Hepatocyte (in vitro differentiated cells): ENCODE data around the gene SNX20. TPM values are rescaled to one million over a fixed set of nuclear protein-coding genes. Genes with fewer than 3 reads are reported as not detected.

Experiments used
- DNase-seq: peaks from one replicate; pipeline ENCODE4 v3.0.0-alpha.2; 2016; ENCODE audit warnings: low spot score
- H2AFZ ChIP-seq: fragments of 200-600 bp; sonication (generic); 2 replicates; pipeline ENCODE4 v1.6.0; 2016; ENCODE audit warnings: antibody characterized with exemption, mild to moderate bottlenecking
- H3K27ac ChIP-seq: fragments of 200-600 bp; sonication (generic); 2 replicates; pipeline ENCODE4 v1.5.1; 2016; ENCODE audit warnings: mild to moderate bottlenecking
- H3K27me3 ChIP-seq: fragments of 200-600 bp; sonication (generic); 2 replicates; pipeline ENCODE4 v1.6.1; 2016
- H3K36me3 ChIP-seq: fragments of 200-600 bp; sonication (generic); replicated peaks from 2 replicates; pipeline ENCODE4 v1.5.1; 2016; ENCODE audit warnings: low read depth; ENCODE audit not compliant: insufficient read depth
- H3K4me1 ChIP-seq: fragments of 200-600 bp; sonication (generic); 2 replicates; pipeline ENCODE4 v1.5.1; 2016; ENCODE audit warnings: mild to moderate bottlenecking, moderate library complexity; ENCODE audit not compliant: insufficient read depth
- H3K4me2 ChIP-seq: fragments of 200-600 bp; sonication (generic); 2 replicates; pipeline ENCODE4 v1.6.0; 2016
- H3K4me3 ChIP-seq: fragments of 200-600 bp; sonication (generic); 2 replicates; pipeline ENCODE4 v1.5.1; 2016; ENCODE audit warnings: mild to moderate bottlenecking
- H3K79me2 ChIP-seq: fragments of 200-600 bp; sonication (generic); 2 replicates; pipeline ENCODE4 v1.6.0; 2017; ENCODE audit warnings: mild to moderate bottlenecking
- H3K9me2 ChIP-seq: fragments of 200-600 bp; sonication (generic); replicated peaks from 2 replicates; pipeline ENCODE4 v1.6.0; 2017; ENCODE audit warnings: mild to moderate bottlenecking; ENCODE audit not compliant: insufficient read depth
- H3K9me3 ChIP-seq: fragments of 200-600 bp; sonication (generic); 2 replicates; pipeline ENCODE4 v1.5.1; 2016; ENCODE audit warnings: low read depth, mild to moderate bottlenecking
- H4K20me1 ChIP-seq: fragments of 200-600 bp; sonication (generic); 2 replicates; pipeline ENCODE4 v1.6.0; 2016; ENCODE audit warnings: mild to moderate bottlenecking; ENCODE audit not compliant: insufficient read depth, poor library complexity, severe bottlenecking
- CTCF ChIP-seq: fragments of 200-600 bp; sonication (generic); IDR thresholded peaks from 2 replicates; pipeline ENCODE4 v1.5.1; 2016; ENCODE audit warnings: antibody characterized with exemption, mild to moderate bottlenecking; ENCODE audit not compliant: poor library complexity
- EZH2 ChIP-seq: fragments of 200-600 bp; sonication (generic); IDR thresholded peaks from 2 replicates; pipeline ENCODE4 v1.6.1; 2016; ENCODE audit warnings: antibody characterized with exemption, mild to moderate bottlenecking, borderline replicate concordance
- EZH2phosphoT487 ChIP-seq: fragments of 200-600 bp; sonication (generic); IDR thresholded peaks from one replicate; pipeline ENCODE4 v1.6.1; 2018; ENCODE audit warnings: antibody characterized with exemption, mild to moderate bottlenecking, low read depth, moderate library complexity; ENCODE audit not compliant: unreplicated experiment, severe bottlenecking
- WGBS: methylation state at CpG from one replicate; pipeline ENCODE4 v1.1.6; 2016; ENCODE audit warnings: low lambda C conversion rate; ENCODE audit errors: missing lambda C conversion rate; 5-methylcytosine and 5-hydroxymethylcytosine counted together
- polyA plus RNA-seq: library from polyadenylated mRNA; unstranded; fragments of >200 nt; fragmentation: Nextera tagmentation; extraction: Ambion mirVana; gene quantifications from 2 replicates; pipeline ENCODE4 v1.2.1, GENCODE V29; 2016
- total RNA-seq: library from RNA; depleted of rRNA; stranded (reverse); fragments of >200 nt; gene quantifications from 2 replicates; pipeline ENCODE4 v1.2.3, GENCODE V29; 2014

Gene SNX20
- total and polyA plus RNA-seq, 2 experiments from 2014 or later = not detected

GRCh38 chr16:50631985-50632576, 49.0 kb downstream of the SNX20 start:
- Histone ChIP-seq H3K36me3 (no peaks in the 10 kb centered on the region), H3K27ac (no peak overlapping the region), H3K4me1 (peaks cover 3% of the 10 kb centered on the region), H3K27me3 (no peaks in the 10 kb centered on the region), H2AFZ (no peak overlapping the region), H3K9me2 (no peaks in the 10 kb centered on the region), H4K20me1 (no peaks in the 10 kb centered on the region), H3K4me2 (no peak overlapping the region), H3K4me3 (no peak overlapping the region), H3K79me2 (no peaks in the 10 kb centered on the region), H3K9me3 (no peaks in the 10 kb centered on the region)
- TF ChIP-seq EZH2phosphoT487 = no peak
- no peak for TF ChIP-seq EZH2
- TF ChIP-seq CTCF = no peak
- no peak for DNase-seq
- WGBS = 96% methylated on average over 22 of the region's 22 CpGs

GRCh38 chr16:50631249-50631984, 49.7 kb downstream of the SNX20 start:
- TF ChIP-seq EZH2phosphoT487 (no peak), EZH2 (no peak), CTCF (no peak)
- Histone ChIP-seq H2AFZ (no peak overlapping the region), H3K4me1 (peaks cover 3% of the 10 kb centered on the region), H3K36me3 (no peaks in the 10 kb centered on the region), H3K9me3 (no peaks in the 10 kb centered on the region), H3K4me2 (peak overlapping the region; percentile 57), H3K27ac (no peak overlapping the region), H4K20me1 (no peaks in the 10 kb centered on the region), H3K79me2 (no peaks in the 10 kb centered on the region), H3K27me3 (no peaks in the 10 kb centered on the region), H3K4me3 (no peak overlapping the region), H3K9me2 (no peaks in the 10 kb centered on the region)
- no peak for DNase-seq
- WGBS = 63% methylated on average over 8 of the region's 8 CpGs

- no peak overlapping the region for H3K27ac ChIP-seq
- DNase-seq = no peak
- no peaks in the 10 kb centered on the region for H3K79me2 ChIP-seq
- H3K4me3 ChIP-seq = no peak overlapping the region
- no peaks in the 10 kb centered on the region for H3K36me3 ChIP-seq
- no peaks in the 10 kb centered on the region for H3K9me2 ChIP-seq
- H3K9me3 ChIP-seq = no peaks in the 10 kb centered on the region
- no peaks in the 10 kb centered on the region for H3K27me3 ChIP-seq
- TF ChIP-seq EZH2phosphoT487 = no peak
- H2AFZ ChIP-seq = no peak overlapping the region
- H3K4me1 ChIP-seq = peaks cover 3% of the 10 kb centered on the region
- no peaks in the 10 kb centered on the region for H4K20me1 ChIP-seq
- 93% methylated on average over 10 of the region's 11 CpGs for WGBS
- no peak overlapping the region for H3K4me2 ChIP-seq
Observed at GRCh38 chr16:50630394-50631020, 50.6 kb downstream of the SNX20 start.

- WGBS = 92% methylated on average over 4 of the region's 4 CpGs
- H3K4me1 ChIP-seq = peaks cover 3% of the 10 kb centered on the region
- H4K20me1 ChIP-seq = no peaks in the 10 kb centered on the region
- H3K27me3 ChIP-seq = no peaks in the 10 kb centered on the region
- no peaks in the 10 kb centered on the region for H3K9me2 ChIP-seq
- no peaks in the 10 kb centered on the region for H3K79me2 ChIP-seq
- TF ChIP-seq EZH2phosphoT487 = no peak
- no peak for TF ChIP-seq CTCF
- no peak for TF ChIP-seq EZH2
- no peak for DNase-seq
- H3K9me3 ChIP-seq = no peaks in the 10 kb centered on the region
- no peak overlapping the region for H2AFZ ChIP-seq
- no peak overlapping the region for H3K4me2 ChIP-seq
- H3K36me3 ChIP-seq = no peaks in the 10 kb centered on the region
- no peak overlapping the region for H3K4me3 ChIP-seq
- H3K27ac ChIP-seq = no peak overlapping the region
Observed at GRCh38 chr16:50629334-50629733, 51.8 kb downstream of the SNX20 start.
